K562 (cell line): ENCODE measurements around the gene NEU1. TPM values are rescaled to one million over a fixed set of nuclear protein-coding genes. Genes with fewer than 3 reads are reported as not detected.
"Not testable (repeated sequence)": the region's sequence is repeated elsewhere in the genome, so short reads cannot be mapped to it uniquely, and the experiment has no call there.

Experiments
- ATAC-seq: fragments of 200-7000 bp; cut with Tn5 transposase; 3 replicates; pipeline ENCODE4 v1.9.1; 2020; ENCODE audit warnings: moderate library complexity
- BruUV-seq: library from RNA; stranded (reverse); fragments of 400-500 nt; replicated peaks from 2 replicates; lab custom pipeline; 2021; lab: Mats Ljungman, UMichigan
- CTCF ChIA-PET: fragments of 300-600 bp; formaldehyde crosslinking; extraction: SDS; loops from one replicate; lab custom pipeline; 2021; ENCODE audit warnings: low intra/inter-chr PET ratio; lab: Yijun Ruan, JAX
- POLR2A ChIA-PET: fragments of 300-600, 350-650 bp; sonication (Branson Sonifier 250); formaldehyde crosslinking; extraction: SDS; loops from one replicate; lab custom pipeline; 2021; ENCODE audit warnings: antibody characterized with exemption, inconsistent platforms; lab: Yijun Ruan, JAX
- DNase-seq, 4 experiments: peaks; one replicate each; pipeline versions ENCODE4 v3.0.0 to v3.0.0-alpha.2; 2011 to 2018; ENCODE audit warnings: low spot score in 3 of 4, mixed read lengths in 3 of 4; ENCODE audit errors: extremely low read depth in 1 of 4
- FAIRE-seq: peaks from 2 replicates; lab custom pipeline; 2011; peaks lifted over from hg19 to GRCh38; lab: Jason Lieb, UNC
- H2AFZ ChIP-seq: 2 replicates; pipeline ENCODE4 v1.6.0; 2011; ENCODE audit warnings: low read depth, low read length, control low read depth, inconsistent platforms
- H3K27ac ChIP-seq: fragments of 200-600 bp; 3 replicates; pipeline ENCODE4 v1.8.0; 2011; ENCODE audit warnings: low read depth, mild to moderate bottlenecking, control low read depth, inconsistent platforms, low read length, moderate library complexity, mixed read lengths; ENCODE audit errors: extremely low read depth
- H3K27me3 ChIP-seq, 2 experiments: fragments of 300-600 bp in 1 of 2; 2 replicates in 1 of 2; 3 replicates in 1 of 2; pipeline versions ENCODE4 v1.6.0 to v1.8.0; 2011; ENCODE audit warnings: inconsistent platforms in 2 of 2, low read length in 2 of 2, mild to moderate bottlenecking in 1 of 2, mixed read lengths in 1 of 2, moderate library complexity in 1 of 2; ENCODE audit not compliant: control insufficient read depth in 2 of 2, insufficient read depth in 2 of 2
- H3K36me3 ChIP-seq: fragments of 300-600 bp; 3 replicates; pipeline ENCODE4 v1.8.0; 2011; ENCODE audit warnings: mild to moderate bottlenecking, low read length, inconsistent platforms; ENCODE audit not compliant: control insufficient read depth, insufficient read depth
- H3K4me1 ChIP-seq, 2 experiments: fragments of 200-600 bp in 1 of 2; replicated peaks in 1 of 2; 2 replicates in 1 of 2; 3 replicates in 1 of 2; pipeline versions ENCODE4 v1.5.1 to v1.8.0; 2011; ENCODE audit warnings: inconsistent platforms in 2 of 2, low read length in 2 of 2, mild to moderate bottlenecking in 1 of 2, mixed read lengths in 1 of 2, moderate library complexity in 1 of 2; ENCODE audit not compliant: control insufficient read depth in 2 of 2, insufficient read depth in 2 of 2
- H3K4me2 ChIP-seq: 2 replicates; pipeline ENCODE4 v1.6.1; 2011; ENCODE audit warnings: low read length, control low read depth, inconsistent platforms, mixed read lengths; ENCODE audit not compliant: insufficient read depth
- H3K4me3 ChIP-seq: fragments of 200-600 bp; sonication (generic), shearing (Covaris generic); 2 replicates; pipeline ENCODE4 v1.5.1; 2016; ENCODE audit warnings: control low read depth, inconsistent platforms
- H3K79me2 ChIP-seq: fragments of 200-600 bp; 3 replicates; pipeline ENCODE4 v1.8.0; 2011; ENCODE audit warnings: low read length, inconsistent platforms; ENCODE audit not compliant: control insufficient read depth, insufficient read depth
- H3K9ac ChIP-seq, 2 experiments: 2 replicates each; pipeline versions ENCODE4 v1.6.0 to v1.6.1; 2011; ENCODE audit warnings: low read depth in 2 of 2, low read length in 2 of 2, control low read depth in 1 of 2, inconsistent platforms in 1 of 2, mild to moderate bottlenecking in 1 of 2, mixed read lengths in 1 of 2; ENCODE audit not compliant: insufficient read depth in 1 of 2
- H3K9me1 ChIP-seq: one replicate; pipeline ENCODE4 v1.6.0; 2011; ENCODE audit warnings: inconsistent platforms, mild to moderate bottlenecking, low read length, moderate library complexity; ENCODE audit not compliant: control insufficient read depth, insufficient read depth
- H3K9me3 ChIP-seq: replicated peaks from 2 replicates; pipeline ENCODE4 v1.5.1; 2011; ENCODE audit warnings: low read depth, low read length, inconsistent platforms; ENCODE audit not compliant: control insufficient read depth, insufficient read depth
- H4K20me1 ChIP-seq: replicated peaks from 2 replicates; pipeline ENCODE4 v1.6.1; 2011; ENCODE audit warnings: low read length, inconsistent platforms, mixed read lengths; ENCODE audit not compliant: control insufficient read depth, insufficient read depth
- ARID3B ChIP-seq: fragments of 250-450 bp; sonication (Bioruptor Pico); IDR thresholded peaks from 2 replicates; pipeline ENCODE4 v1.4.0; 2020; ENCODE audit warnings: borderline replicate concordance
- CXXC5 ChIP-seq: fragments of 250-450 bp; sonication (Bioruptor Pico); IDR thresholded peaks from 2 replicates; pipeline ENCODE4 v1.8.0; 2022; ENCODE audit warnings: inconsistent platforms, mild to moderate bottlenecking, moderate library complexity
- ELF4 ChIP-seq: fragments of 450-650 bp; formaldehyde crosslinking; IDR thresholded peaks from 2 replicates; pipeline ENCODE4 v1.4.0; 2022; ENCODE audit warnings: missing genetic modification characterization
- FOXA3 ChIP-seq, 2 experiments: fragments of 450-650 bp in 1 of 2; sonication (generic) in 1 of 2; formaldehyde crosslinking; IDR thresholded peaks in 1 of 2; conservative IDR thresholded peaks in 1 of 2; 2 replicates each; pipeline versions ENCODE4 v1.4.0 to v1.8.0; 2020 to 2022; ENCODE audit warnings: mild to moderate bottlenecking in 2 of 2, missing genetic modification reagents in 1 of 2
- HDAC1 ChIP-seq, 2 experiments: fragments of 450-650 bp; IDR thresholded peaks; 2 replicates each; pipeline ENCODE4 v1.6.1; 2016 to 2017; ENCODE audit warnings: inconsistent platforms in 1 of 2, mild to moderate bottlenecking in 1 of 2, moderate library complexity in 1 of 2
- HSF4 ChIP-seq: fragments of 250-450 bp; sonication (Bioruptor Pico); IDR thresholded peaks from 2 replicates; pipeline ENCODE4 v2.1.2; 2022; ENCODE audit warnings: mild to moderate bottlenecking, moderate library complexity, borderline replicate concordance
- NR4A1 ChIP-seq, 2 experiments: fragments of 250-450 bp in 1 of 2; fragments of 450-650 bp in 1 of 2; sonication (Bioruptor Pico) in 1 of 2; IDR thresholded peaks; 2 replicates each; pipeline versions ENCODE4 v1.4.0 to v1.6.1; 2016 to 2020; ENCODE audit warnings: mild to moderate bottlenecking in 2 of 2, missing compliant biosample characterization in 1 of 2, missing genetic modification characterization in 1 of 2, moderate library complexity in 1 of 2
- OTX1 ChIP-seq: fragments of 450-650 bp; formaldehyde crosslinking; IDR thresholded peaks from 2 replicates; pipeline ENCODE4 v1.4.0; 2022; ENCODE audit warnings: mild to moderate bottlenecking
- STAT5B ChIP-seq: fragments of 250-450 bp; sonication (Bioruptor Pico); IDR thresholded peaks from 2 replicates; pipeline ENCODE4 v1.8.0; 2021; ENCODE audit warnings: mild to moderate bottlenecking, inconsistent platforms
- ZNF583 ChIP-seq: fragments of 250-450 bp; sonication (Bioruptor Pico); IDR thresholded peaks from 2 replicates; pipeline ENCODE4 v1.4.0; 2020
- ZNF707 ChIP-seq: fragments of 250-450 bp; sonication (Bioruptor Pico); conservative IDR thresholded peaks from 2 replicates; pipeline ENCODE4 v1.8.0; 2022; ENCODE audit warnings: inconsistent platforms, mild to moderate bottlenecking, moderate library complexity
- ZNF75A ChIP-seq: fragments of 450-650 bp; formaldehyde crosslinking; IDR thresholded peaks from 2 replicates; pipeline ENCODE4 v1.4.0; 2020; ENCODE audit warnings: mild to moderate bottlenecking
- WGBS: fragments of 100-300 bp; shearing (Covaris generic); methylation state at CpG from one replicate; pipeline ENCODE4 v1.1.6; 2016; ENCODE audit warnings: low coverage, mixed read lengths; ENCODE audit not compliant: insufficient coverage; ENCODE audit errors: missing lambda C conversion rate; 5-methylcytosine and 5-hydroxymethylcytosine counted together
- in situ Hi-C: fragments of 300-500 bp; cut with MboI; formaldehyde crosslinking; loops from 4 replicates; pipeline ENCODE4 v1.15.0; 2018; ENCODE audit warnings: inconsistent platforms, mixed read lengths
- intact Hi-C: fragments of 100-400 bp; cut with micrococcal nuclease; formaldehyde crosslinking; loops from 2 replicates; pipeline ENCODE4 v1.14.2; 2022
- polyA plus RNA-seq, 8 experiments: library from polyadenylated mRNA; depleted of rRNA in 4 of 8; stranded (reverse) in 5 of 8; unstranded in 3 of 8; fragments of >200 nt; fragmentation: Nextera tagmentation in 2 of 8; fragmentation: Illumina TruSeq in 1 of 8; extraction: Ambion mirVana in 2 of 8; extraction: Trizol in 1 of 8; gene quantifications; 2 replicates each; pipeline versions ENCODE4 v1.2.1 to v1.2.3, GENCODE V29; 2011 to 2014; ENCODE audit warnings: inconsistent platforms in 1 of 8, missing spikeins in 1 of 8
- total RNA-seq, 7 experiments: library from RNA; depleted of rRNA in 6 of 7; stranded (reverse); fragments of >200 nt in 6 of 7; fragmentation: Illumina TruSeq in 2 of 7; extraction: Trizol in 2 of 7; gene quantifications; 2 replicates each; pipeline versions ENCODE4 v1.2.1 to v1.2.3, GENCODE V29; 2011 to 2021; ENCODE audit warnings: low replicate concordance in 1 of 7
- TF ChIP-seq, protein P1 (sequence below): fragments of 450-650 bp; formaldehyde crosslinking; IDR thresholded peaks from 2 replicates; pipeline ENCODE4 v1.4.0; 2022; ENCODE audit warnings: missing genetic modification characterization
- TF ChIP-seq, protein P2 (sequence below): fragments of 450-650 bp; formaldehyde crosslinking; conservative IDR thresholded peaks from 2 replicates; pipeline ENCODE4 v1.4.0; 2022; ENCODE audit warnings: mild to moderate bottlenecking, missing genetic modification characterization

The NEU1 gene
- total and polyA plus RNA-seq, 9 of the 15 experiments (the other 6 are each of a cell fraction or from before 2014, with no cell fraction given), result 14.8 to 67.8 (median 51.0) TPM

GRCh38 chr6:31823592-31824196 is 38.9 kb downstream of the NEU1 start:
- peak overlapping the region; percentile 99; the same call in 1 of the 3 replicates for H3K27ac ChIP-seq
- H4K20me1 ChIP-seq; CTCF ChIA-PET; H3K27me3 ChIP-seq; H2AFZ ChIP-seq; BruUV-seq; H3K9me1 ChIP-seq; H3K4me2 ChIP-seq; H3K4me3 ChIP-seq; H3K9me3 ChIP-seq; FAIRE-seq; H3K36me3 ChIP-seq; DNase-seq; in situ Hi-C loops; ATAC-seq; TF ChIP-seq NR4A1 (tag; IDR thresholded peaks at IDR 0.05): not testable (repeated sequence)
- intact Hi-C loops, result loop anchor here (10.0 kb wide), 1 partner anchor 351 kb away; the partner anchor contains the start of genes AGPAT1 and RNF5
- 84% methylated on average over 9 of the region's 9 CpGs for WGBS
- H3K9ac ChIP-seq, result peak overlapping the region in 1 of 2 experiments; percentile 97; a peak in 1 of 4 replicates
- H3K79me2 ChIP-seq, result peaks cover 55% of the 10 kb centered on the region
- peaks cover 50 to 53% of the 10 kb centered on the region in 2 experiments for H3K4me1 ChIP-seq
- POLR2A ChIA-PET, result interaction anchor here (0.9 to 6.4 kb wide), 9 partner anchors 10 to 163 kb away, joined by 4 to 93 read pairs (median 9); partner anchors contain the start of genes C6orf47, CSNK2B, GPANK1 and HSPA1A
- TF ChIP-seq, protein P1, sequence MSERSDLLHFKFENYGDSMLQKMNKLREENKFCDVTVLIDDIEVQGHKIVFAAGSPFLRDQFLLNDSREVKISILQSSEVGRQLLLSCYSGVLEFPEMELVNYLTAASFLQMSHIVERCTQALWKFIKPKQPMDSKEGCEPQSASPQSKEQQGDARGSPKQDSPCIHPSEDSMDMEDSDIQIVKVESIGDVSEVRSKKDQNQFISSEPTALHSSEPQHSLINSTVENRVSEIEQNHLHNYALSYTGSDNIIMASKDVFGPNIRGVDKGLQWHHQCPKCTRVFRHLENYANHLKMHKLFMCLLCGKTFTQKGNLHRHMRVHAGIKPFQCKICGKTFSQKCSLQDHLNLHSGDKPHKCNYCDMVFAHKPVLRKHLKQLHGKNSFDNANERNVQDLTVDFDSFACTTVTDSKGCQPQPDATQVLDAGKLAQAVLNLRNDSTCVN, result 0 out of 2 replicates have a peak, but pooled peaks have one; percentile 56
- TF ChIP-seq ELF4 (0 out of 2 replicates have a peak, but pooled peaks have one; percentile 56), OTX1 (CRISPR knock-in tag) (0 out of 2 replicates have a peak, but pooled peaks have one; percentile 12), ZNF75A (0 out of 2 replicates have a peak, but pooled peaks have one; percentile 28), HDAC1 (IDR thresholded peaks at IDR 0.05) (peak in 1 of 2 experiments; percentile 12; a peak in 1 of 4 replicates), ZNF707 (CRISPR knock-in tag) (0 out of 2 replicates have a peak, but pooled peaks have one; percentile 50), ARID3B (0 out of 2 replicates have a peak, but pooled peaks have one; percentile 40), CXXC5 (peak; percentile 10; the same call in 1 of the 2 replicates), NR4A1 (CRISPR knock-in tag; IDR thresholded peaks at IDR 0.05) (0 out of 2 replicates have a peak, but pooled peaks have one; percentile 73), ZNF583 (CRISPR knock-in tag) (peak; percentile 74; the same call in 1 of the 2 replicates), STAT5B (peak; percentile 37; the same call in 1 of the 2 replicates), HSF4 (CRISPR knock-in tag) (0 out of 2 replicates have a peak, but pooled peaks have one; percentile 14), FOXA3 (CRISPR knock-in tag; conservative IDR thresholded peaks at IDR 0.05 in 1 of 2, IDR thresholded peaks at IDR 0.05 in 1 of 2) (0 out of 4 replicates have a peak, but pooled peaks of 1 of the 2 experiments have one; percentile 18)
- TF ChIP-seq, protein P2, sequence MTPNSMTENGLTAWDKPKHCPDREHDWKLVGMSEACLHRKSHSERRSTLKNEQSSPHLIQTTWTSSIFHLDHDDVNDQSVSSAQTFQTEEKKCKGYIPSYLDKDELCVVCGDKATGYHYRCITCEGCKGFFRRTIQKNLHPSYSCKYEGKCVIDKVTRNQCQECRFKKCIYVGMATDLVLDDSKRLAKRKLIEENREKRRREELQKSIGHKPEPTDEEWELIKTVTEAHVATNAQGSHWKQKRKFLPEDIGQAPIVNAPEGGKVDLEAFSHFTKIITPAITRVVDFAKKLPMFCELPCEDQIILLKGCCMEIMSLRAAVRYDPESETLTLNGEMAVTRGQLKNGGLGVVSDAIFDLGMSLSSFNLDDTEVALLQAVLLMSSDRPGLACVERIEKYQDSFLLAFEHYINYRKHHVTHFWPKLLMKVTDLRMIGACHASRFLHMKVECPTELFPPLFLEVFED, result 0 out of 2 replicates have a peak, but pooled peaks have one; percentile 28
